Smooth muscle cell (in vitro differentiated cells): ENCODE data around the gene CHKB. TPM values are rescaled to one million over a fixed set of nuclear protein-coding genes. Genes with fewer than 3 reads are reported as not detected.

Source experiments
- DNase-seq: peaks from one replicate; lab custom pipeline; 2025; ENCODE audit not compliant: unreplicated experiment; lab: John Stamatoyannopoulos, UW
- H2AFZ ChIP-seq: fragments of 200-600 bp; sonication (generic); 2 replicates; pipeline ENCODE4 v1.6.0; 2016; ENCODE audit warnings: antibody characterized with exemption, low read depth, mild to moderate bottlenecking
- H3F3A ChIP-seq: fragments of 200-600 bp; sonication (generic); 2 replicates; pipeline ENCODE4 v1.6.0; 2017; ENCODE audit warnings: antibody characterized with exemption, low read depth
- H3K27ac ChIP-seq: fragments of 200-600 bp; sonication (generic); 2 replicates; pipeline ENCODE4 v1.5.1; 2016; ENCODE audit warnings: low read depth, mild to moderate bottlenecking
- H3K27me3 ChIP-seq: fragments of 200-600 bp; sonication (generic); 2 replicates; pipeline ENCODE4 v1.6.1; 2016; ENCODE audit warnings: low read depth, mild to moderate bottlenecking
- H3K36me3 ChIP-seq: fragments of 200-600 bp; sonication (generic); 2 replicates; pipeline ENCODE4 v1.5.1; 2016; ENCODE audit warnings: low read depth
- H3K4me1 ChIP-seq: fragments of 200-600 bp; sonication (generic); 2 replicates; pipeline ENCODE4 v1.5.1; 2016; ENCODE audit warnings: low read depth
- H3K4me2 ChIP-seq: fragments of 200-600 bp; sonication (generic); 2 replicates; pipeline ENCODE4 v1.6.0; 2016; ENCODE audit warnings: mild to moderate bottlenecking
- H3K4me3 ChIP-seq: fragments of 200-600 bp; sonication (generic); 2 replicates; pipeline ENCODE4 v1.5.1; 2016; ENCODE audit warnings: mild to moderate bottlenecking
- H3K79me2 ChIP-seq: fragments of 200-600 bp; sonication (generic); 2 replicates; pipeline ENCODE4 v1.6.0; 2016; ENCODE audit warnings: low read depth, mild to moderate bottlenecking
- H3K9ac ChIP-seq: fragments of 200-600 bp; sonication (generic); 2 replicates; pipeline ENCODE4 v1.6.0; 2016; ENCODE audit warnings: low read depth
- H3K9me3 ChIP-seq: fragments of 200-600 bp; sonication (generic); replicated peaks from 2 replicates; pipeline ENCODE4 v1.5.1; 2016; ENCODE audit warnings: low read depth
- H4K20me1 ChIP-seq: fragments of 200-600 bp; sonication (generic); 2 replicates; pipeline ENCODE4 v1.6.0; 2016; ENCODE audit warnings: low read depth
- WGBS: methylation state at CpG from one replicate; pipeline ENCODE4 v1.1.7; 2016; ENCODE audit warnings: low lambda C conversion rate; 5-methylcytosine and 5-hydroxymethylcytosine counted together
- polyA plus RNA-seq: library from polyadenylated mRNA; unstranded; fragments of >200 nt; fragmentation: Nextera tagmentation; extraction: Ambion mirVana; gene quantifications from 2 replicates; pipeline ENCODE4 v1.2.1, GENCODE V29; 2016
- total RNA-seq: library from RNA; depleted of rRNA; stranded (reverse); fragments of >200 nt; gene quantifications from 2 replicates; pipeline ENCODE4 v1.2.3, GENCODE V29; 2014
- TF ChIP-seq, protein P1 (sequence below): fragments of 200-600 bp; sonication (generic); IDR thresholded peaks from 2 replicates; pipeline ENCODE4 v1.5.1; 2017; ENCODE audit warnings: borderline replicate concordance, mild to moderate bottlenecking, antibody characterized with exemption; ENCODE audit not compliant: insufficient read depth, poor library complexity, severe bottlenecking

Gene CHKB
- total and polyA plus RNA-seq, 2 experiments from 2014 or later, result 35.2 to 62.8 TPM

DNA sequence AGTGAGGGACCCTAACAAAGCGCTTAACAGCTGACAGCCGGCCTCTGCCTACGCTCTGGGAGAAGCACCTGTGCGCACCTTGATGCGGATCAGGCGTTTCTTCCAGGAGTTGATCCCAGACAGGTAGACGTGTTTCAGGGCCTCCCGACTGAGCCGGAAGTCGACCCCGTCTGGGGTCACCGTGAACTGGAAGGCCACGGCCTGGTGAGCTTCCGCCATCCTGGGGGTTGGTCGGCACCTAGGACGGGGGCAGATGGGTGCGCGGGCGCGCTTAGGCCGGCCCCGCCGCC lies 5.0 kb downstream of the CHKB start:
- Histone ChIP-seq H2AFZ (no peak overlapping the region), H3K36me3 (no peaks in the 10 kb centered on the region), H3K27me3 (no peaks in the 10 kb centered on the region), H3K9ac (no peak overlapping the region), H3K4me2 (no peak overlapping the region), H3K9me3 (no peaks in the 10 kb centered on the region), H4K20me1 (no peaks in the 10 kb centered on the region), H3K79me2 (peaks cover 9% of the 10 kb centered on the region), H3K27ac (no peak overlapping the region), H3K4me3 (no peak overlapping the region), H3F3A (no peaks in the 10 kb centered on the region), H3K4me1 (peaks cover 6% of the 10 kb centered on the region)
- DNase-seq, result no peak
- WGBS, result 97% methylated on average over 20 of the region's 23 CpGs
- TF ChIP-seq, protein P1, sequence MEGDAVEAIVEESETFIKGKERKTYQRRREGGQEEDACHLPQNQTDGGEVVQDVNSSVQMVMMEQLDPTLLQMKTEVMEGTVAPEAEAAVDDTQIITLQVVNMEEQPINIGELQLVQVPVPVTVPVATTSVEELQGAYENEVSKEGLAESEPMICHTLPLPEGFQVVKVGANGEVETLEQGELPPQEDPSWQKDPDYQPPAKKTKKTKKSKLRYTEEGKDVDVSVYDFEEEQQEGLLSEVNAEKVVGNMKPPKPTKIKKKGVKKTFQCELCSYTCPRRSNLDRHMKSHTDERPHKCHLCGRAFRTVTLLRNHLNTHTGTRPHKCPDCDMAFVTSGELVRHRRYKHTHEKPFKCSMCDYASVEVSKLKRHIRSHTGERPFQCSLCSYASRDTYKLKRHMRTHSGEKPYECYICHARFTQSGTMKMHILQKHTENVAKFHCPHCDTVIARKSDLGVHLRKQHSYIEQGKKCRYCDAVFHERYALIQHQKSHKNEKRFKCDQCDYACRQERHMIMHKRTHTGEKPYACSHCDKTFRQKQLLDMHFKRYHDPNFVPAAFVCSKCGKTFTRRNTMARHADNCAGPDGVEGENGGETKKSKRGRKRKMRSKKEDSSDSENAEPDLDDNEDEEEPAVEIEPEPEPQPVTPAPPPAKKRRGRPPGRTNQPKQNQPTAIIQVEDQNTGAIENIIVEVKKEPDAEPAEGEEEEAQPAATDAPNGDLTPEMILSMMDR, result no peak

DNA sequence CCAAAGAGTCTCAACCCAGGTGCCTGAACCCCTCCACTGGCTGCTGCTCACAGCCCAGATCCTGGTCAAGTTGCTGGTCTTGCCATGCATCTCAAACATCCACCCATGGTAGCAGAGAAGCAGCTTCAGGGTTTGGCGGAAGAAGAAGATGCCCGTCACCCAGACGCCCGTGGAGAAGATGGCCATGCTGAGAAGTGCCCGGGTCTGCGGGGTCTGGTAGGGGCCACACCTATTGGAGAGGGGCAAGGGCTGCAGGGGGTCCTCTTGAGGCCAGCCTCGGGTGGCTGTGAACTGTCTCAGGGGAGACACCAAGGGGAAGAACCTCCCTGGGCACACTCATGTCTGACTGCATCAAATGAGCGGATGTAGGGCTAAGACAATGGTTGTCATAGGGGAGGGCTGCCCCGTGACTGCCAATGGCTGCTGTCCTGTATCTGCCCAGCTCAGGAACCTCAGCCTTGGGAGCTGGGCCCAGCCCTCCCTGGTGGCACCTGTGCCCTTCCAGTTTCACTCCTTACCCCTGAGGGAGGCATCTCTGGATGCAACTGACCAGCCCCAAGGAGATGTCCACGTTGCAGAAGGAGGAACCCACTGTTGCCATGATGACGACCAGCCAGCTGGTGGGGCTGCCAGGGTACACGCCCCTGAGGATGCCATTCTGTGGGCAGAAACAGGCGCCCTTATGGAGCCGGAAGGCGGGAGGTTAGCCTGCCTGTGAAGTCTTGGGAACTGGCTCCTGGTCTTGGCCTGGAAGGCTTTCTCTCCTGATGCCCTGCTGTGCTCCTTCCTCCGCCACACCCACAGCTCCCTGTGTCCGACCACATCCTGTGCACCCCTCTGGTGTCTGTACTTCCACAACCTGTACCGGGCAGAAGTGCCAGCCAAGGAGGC lies 5.6 kb downstream of the CHKB start:
- DNase-seq, result no peak
- H3K4me3 ChIP-seq, result no peak overlapping the region
- H2AFZ ChIP-seq, result no peak overlapping the region
- no peaks in the 10 kb centered on the region for H3K36me3 ChIP-seq
- no peak overlapping the region for H3K9ac ChIP-seq
- no peaks in the 10 kb centered on the region for H3K27me3 ChIP-seq
- no peak overlapping the region for H3K4me2 ChIP-seq
- H3F3A ChIP-seq, result no peaks in the 10 kb centered on the region
- TF ChIP-seq, protein P1, result no peak
- no peaks in the 10 kb centered on the region for H4K20me1 ChIP-seq
- H3K27ac ChIP-seq, result no peak overlapping the region
- H3K79me2 ChIP-seq, result peaks cover 7% of the 10 kb centered on the region
- WGBS, result 97% methylated on average over 18 of the region's 18 CpGs
- no peaks in the 10 kb centered on the region for H3K9me3 ChIP-seq
- peaks cover 6% of the 10 kb centered on the region for H3K4me1 ChIP-seq

DNA sequence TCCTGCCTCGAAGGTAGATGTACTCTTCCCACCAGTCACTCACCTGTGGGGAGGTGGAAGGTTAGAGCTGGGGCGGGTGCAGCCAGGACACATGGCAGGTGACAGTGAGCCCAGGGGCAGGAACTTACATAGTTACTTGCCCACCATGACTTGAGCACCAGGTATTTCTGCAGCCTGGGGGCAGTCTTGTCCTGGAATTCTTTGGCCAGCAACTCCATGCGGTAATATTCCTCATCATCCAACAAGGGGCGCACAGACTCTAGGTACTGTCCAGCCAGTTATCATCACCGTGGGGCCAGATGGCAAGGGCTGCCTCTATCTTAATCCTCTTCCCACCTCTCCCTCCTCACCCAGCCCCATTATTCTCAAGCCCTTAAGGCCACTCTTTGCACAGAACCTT lies 6.6 kb downstream of the CHKB start:
- DNase-seq, result no peak
- TF ChIP-seq, protein P1, result no peak

More for the DNA sequence above, 6.6 kb downstream of the CHKB start:
- H3F3A ChIP-seq, result no peaks in the 10 kb centered on the region
- no peaks in the 10 kb centered on the region for H3K9me3 ChIP-seq
- no peak overlapping the region for H3K4me3 ChIP-seq
- no peaks in the 10 kb centered on the region for H3K27me3 ChIP-seq
- no peak overlapping the region for H3K9ac ChIP-seq
- no peaks in the 10 kb centered on the region for H4K20me1 ChIP-seq
- H3K4me2 ChIP-seq, result no peak overlapping the region
- H2AFZ ChIP-seq, result no peak overlapping the region
- H3K27ac ChIP-seq, result no peak overlapping the region
- no peaks in the 10 kb centered on the region for H3K79me2 ChIP-seq
- H3K4me1 ChIP-seq, result no peaks in the 10 kb centered on the region
- no peaks in the 10 kb centered on the region for H3K36me3 ChIP-seq
- 84% methylated on average over 5 of the region's 5 CpGs for WGBS
